H9 (cell line): ENCODE measurements around the gene PASK. TPM values are rescaled to one million over a fixed set of nuclear protein-coding genes. Genes with fewer than 3 reads are reported as not detected.

Experiments
- DNase-seq: peaks from one replicate; pipeline ENCODE4 v3.0.0-alpha.2; 2017
- H2AFZ ChIP-seq: one replicate; pipeline ENCODE4 v1.6.1; 2013; ENCODE audit warnings: mild to moderate bottlenecking, low read length, control low read depth, moderate library complexity
- H2AK5ac ChIP-seq: 2 replicates; pipeline ENCODE4 v1.6.1; 2013; ENCODE audit warnings: low read length, control low read depth, mixed read lengths; ENCODE audit not compliant: insufficient read length
- H2BK120ac ChIP-seq: one replicate; pipeline ENCODE4 v1.6.1; 2013; ENCODE audit warnings: low read depth, mild to moderate bottlenecking, low read length, control low read depth, inconsistent platforms; ENCODE audit not compliant: poor library complexity, severe bottlenecking
- H2BK12ac ChIP-seq: 2 replicates; pipeline ENCODE4 v1.6.1; 2013; ENCODE audit warnings: low read length, control low read depth, mixed read lengths, low read depth; ENCODE audit not compliant: insufficient read length
- H2BK15ac ChIP-seq: 2 replicates; pipeline ENCODE4 v1.6.1; 2013; ENCODE audit warnings: low read depth, low read length, control low read depth
- H2BK20ac ChIP-seq: one replicate; pipeline ENCODE4 v1.6.1; 2013; ENCODE audit warnings: low read depth, mild to moderate bottlenecking, low read length, control low read depth, inconsistent platforms; ENCODE audit not compliant: poor library complexity, severe bottlenecking
- H2BK5ac ChIP-seq: 2 replicates; pipeline ENCODE4 v1.6.1; 2013; ENCODE audit warnings: low read length, control low read depth, mixed read lengths; ENCODE audit not compliant: insufficient read length
- H3K14ac ChIP-seq: 2 replicates; pipeline ENCODE4 v1.6.1; 2013; ENCODE audit warnings: low read length, control low read depth; ENCODE audit not compliant: insufficient read depth
- H3K18ac ChIP-seq: 2 replicates; pipeline ENCODE4 v1.6.1; 2013; ENCODE audit warnings: low read depth, mild to moderate bottlenecking, mixed read lengths, low read length, control low read depth; ENCODE audit not compliant: insufficient read length
- H3K23ac ChIP-seq: 2 replicates; pipeline ENCODE4 v1.6.1; 2013; ENCODE audit warnings: low read length, control low read depth, mixed read lengths, low read depth; ENCODE audit not compliant: insufficient read length
- H3K23me2 ChIP-seq: 2 replicates; pipeline ENCODE4 v1.6.1; 2013; ENCODE audit warnings: low read depth, mild to moderate bottlenecking, mixed read lengths, low read length, control low read depth; ENCODE audit not compliant: insufficient read length, poor library complexity, severe bottlenecking
- H3K27ac ChIP-seq: 2 replicates; pipeline ENCODE4 v1.5.1; 2013; ENCODE audit warnings: low read length, control low read depth, mixed read lengths, low read depth; ENCODE audit not compliant: insufficient read length
- H3K27me3 ChIP-seq: 2 replicates; pipeline ENCODE4 v1.6.1; 2013; ENCODE audit warnings: low read length, control low read depth, inconsistent platforms; ENCODE audit not compliant: insufficient read depth
- H3K4ac ChIP-seq: 2 replicates; pipeline ENCODE4 v1.6.1; 2013; ENCODE audit warnings: low read depth, mild to moderate bottlenecking, control low read depth, inconsistent platforms, low read length, moderate library complexity
- H3K4me1 ChIP-seq: 2 replicates; pipeline ENCODE4 v1.6.1; 2013; ENCODE audit warnings: low read length, control low read depth, inconsistent platforms; ENCODE audit not compliant: insufficient read depth
- H3K4me2 ChIP-seq: 2 replicates; pipeline ENCODE4 v1.6.1; 2013; ENCODE audit warnings: low read length, control low read depth, mixed read lengths; ENCODE audit not compliant: insufficient read length, insufficient read depth
- H3K56ac ChIP-seq: 2 replicates; pipeline ENCODE4 v1.6.1; 2013; ENCODE audit warnings: low read depth, mild to moderate bottlenecking, mixed read lengths, low read length, control low read depth; ENCODE audit not compliant: insufficient read length
- H3K79me1 ChIP-seq: 2 replicates; pipeline ENCODE4 v1.6.1; 2013; ENCODE audit warnings: low read depth, mild to moderate bottlenecking, moderate library complexity, low read length, control low read depth, inconsistent platforms; ENCODE audit not compliant: insufficient read depth, poor library complexity, severe bottlenecking
- H3K79me2 ChIP-seq: 2 replicates; pipeline ENCODE4 v1.6.1; 2013; ENCODE audit warnings: low read length, control low read depth, inconsistent platforms; ENCODE audit not compliant: insufficient read depth
- H3K9ac ChIP-seq: 2 replicates; pipeline ENCODE4 v1.6.1; 2013; ENCODE audit warnings: low read length, control low read depth, mixed read lengths; ENCODE audit not compliant: insufficient read length; ENCODE audit errors: extremely low read depth
- H3K9me3 ChIP-seq: one replicate; pipeline ENCODE4 v1.6.1; 2013; ENCODE audit warnings: low read depth, low read length, inconsistent platforms; ENCODE audit not compliant: control insufficient read depth
- H3T11ph ChIP-seq: one replicate; pipeline ENCODE4 v1.6.1; 2013; ENCODE audit warnings: mild to moderate bottlenecking, low read length, control low read depth, inconsistent platforms
- H4K20me1 ChIP-seq: one replicate; pipeline ENCODE4 v1.6.1; 2013; ENCODE audit not compliant: control insufficient read depth, insufficient read length, insufficient read depth
- H4K5ac ChIP-seq: 2 replicates; pipeline ENCODE4 v1.6.1; 2013; ENCODE audit warnings: low read depth, mild to moderate bottlenecking, mixed read lengths, low read length, control low read depth; ENCODE audit not compliant: insufficient read length
- H4K8ac ChIP-seq: replicated peaks from 2 replicates; pipeline ENCODE4 v1.6.1; 2013; ENCODE audit warnings: low read length, control low read depth, mixed read lengths, low read depth; ENCODE audit not compliant: insufficient read length
- H4K91ac ChIP-seq: 2 replicates; pipeline ENCODE4 v1.6.1; 2013; ENCODE audit warnings: low read depth, mild to moderate bottlenecking, moderate library complexity, mixed read lengths, low read length, control low read depth; ENCODE audit not compliant: insufficient read length
- H3K27ac Mint-ChIP-seq, 3 experiments: 2 replicates in 2 of 3; 3 replicates in 1 of 3; pipeline ENCODE4 v1.8.0; 2020 to 2021; ENCODE audit warnings: mixed read lengths in 3 of 3, mild to moderate bottlenecking in 1 of 3, moderate library complexity in 1 of 3
- H3K27me3 Mint-ChIP-seq: 2 replicates; pipeline ENCODE4 v1.8.0; 2021; ENCODE audit warnings: low read depth, mild to moderate bottlenecking, moderate library complexity, mixed read lengths
- H3K36me3 Mint-ChIP-seq, 3 experiments: 2 replicates in 2 of 3; 3 replicates in 1 of 3; pipeline ENCODE4 v1.8.0; 2020 to 2021; ENCODE audit warnings: low read depth in 3 of 3, mixed read lengths in 3 of 3; ENCODE audit not compliant: insufficient read depth in 1 of 3
- H3K4me1 Mint-ChIP-seq, 2 experiments: 2 replicates each; pipeline ENCODE4 v1.8.0; 2020; ENCODE audit warnings: mixed read lengths in 2 of 2
- H3K4me3 Mint-ChIP-seq, 2 experiments: 2 replicates in 1 of 2; 3 replicates in 1 of 2; pipeline ENCODE4 v1.8.0; 2020 to 2021; ENCODE audit warnings: mild to moderate bottlenecking in 2 of 2, mixed read lengths in 2 of 2, moderate library complexity in 1 of 2
- H3K9me3 Mint-ChIP-seq, 2 experiments: 2 replicates in 1 of 2; 3 replicates in 1 of 2; pipeline ENCODE4 v1.8.0; 2020; ENCODE audit warnings: mild to moderate bottlenecking in 2 of 2, mixed read lengths in 2 of 2, moderate library complexity in 1 of 2
- CTCF ChIP-seq: fragments of 200-600 bp; sonication (generic); conservative IDR thresholded peaks from 3 replicates; pipeline ENCODE4 v1.8.0; 2021; ENCODE audit warnings: antibody characterized with exemption, mild to moderate bottlenecking
- WGBS: extraction: QIAGEN DNeasy Blood & Tissue Kit; methylation state at CpG from one replicate; pipeline ENCODE4 v1.1.7; 2013; ENCODE audit warnings: missing lambda C conversion rate, low lambda C conversion rate, mixed read lengths; ENCODE audit not compliant: insufficient read length; ENCODE audit errors: extremely low coverage; 5-methylcytosine and 5-hydroxymethylcytosine counted together
- total RNA-seq: library from RNA; stranded (reverse); gene quantifications from 2 replicates; pipeline ENCODE4 v1.2.1, GENCODE V29; 2021

Gene PASK
- total RNA-seq, 1 experiment from 2014 or later = 68.0 TPM

- Histone ChIP-seq H3K23me2 (no peaks in the 10 kb centered on the region), H3K4ac (no peak overlapping the region)
- WGBS = no CpG with 5 or more reads among the region's 18 CpGs
These were observed 22.5 kb downstream of the PASK start for GRCh38 chr2:241126771-241127202.

More at GRCh38 chr2:241126771-241127202, 22.5 kb downstream of the PASK start:
- Histone ChIP-seq H2BK120ac (no peak overlapping the region), H4K8ac (no peak overlapping the region), H3K4me1 (no peaks in the 10 kb centered on the region), H3K79me2 (no peaks in the 10 kb centered on the region), H2BK12ac (no peak overlapping the region), H3K56ac (no peak overlapping the region), H2BK5ac (no peak overlapping the region), H4K91ac (no peak overlapping the region), H4K20me1 (no peaks in the 10 kb centered on the region), H3K18ac (no peak overlapping the region), H3K4me2 (no peak overlapping the region), H2AK5ac (no peak overlapping the region), H3K23ac (no peak overlapping the region), H3K9me3 (no peaks in the 10 kb centered on the region), H2BK20ac (no peak overlapping the region), H3K14ac (no peak overlapping the region), H3K79me1 (no peaks in the 10 kb centered on the region), H3T11ph (no peak overlapping the region), H3K9ac (no peak overlapping the region), H4K5ac (no peak overlapping the region), H2BK15ac (no peak overlapping the region), H2AFZ (no peak overlapping the region), H3K27ac (no peak overlapping the region), H3K27me3 (no peaks in the 10 kb centered on the region)
- Mint-ChIP-seq H3K9me3 (no peaks in the 10 kb centered on the region), H3K4me1 (no peaks in the 10 kb centered on the region), H3K36me3 (peaks cover 7 to 44% (median 24%) of the 10 kb centered on the region in 3 experiments; a peak in 6 of 7 replicates), H3K27me3 (no peaks in the 10 kb centered on the region), H3K4me3 (no peak overlapping the region), H3K27ac (no peak overlapping the region; a peak in 1 of 7 replicates)
- no peak for TF ChIP-seq CTCF
- no peak for DNase-seq
